Measurements from ENCODE around the gene PTTG1IP2. TPM values are rescaled to one million over a fixed set of nuclear protein-coding genes. Genes with fewer than 3 reads are reported as not detected.

PTTG1IP2 gene
- total and polyA plus RNA-seq, 10 of the 15 experiments (the other 5 are each of a cell fraction or from before 2014, with no cell fraction given): not detected

GRCh38 chr7:90430614-90431460 is 38.6 kb upstream of the PTTG1IP2 start:
- Histone ChIP-seq H3K4me2 (ENCODE audit: control insufficient read depth, insufficient read depth) (no peak overlapping the region), H3K27me3 (replicated peaks in 1 of 2; ENCODE audit: control insufficient read depth in 2 of 2, insufficient read depth in 2 of 2, low read length in 1 of 2) (no peaks in the 10 kb centered on the region), H3K9me3 (replicated peaks; ENCODE audit: control insufficient read depth, insufficient read depth, low read length) (peaks cover 15% of the 10 kb centered on the region; the same call in 1 of the 3 replicates), H3K4me3 (no peak overlapping the region), H2AFZ (ENCODE audit: control insufficient read depth, low read depth, low read length) (no peak overlapping the region), H3K36me3 (ENCODE audit: control insufficient read depth in 2 of 2, insufficient read depth in 2 of 2, low read length in 1 of 2) (no peaks in the 10 kb centered on the region), H3K79me2 (ENCODE audit: control insufficient read depth, insufficient read depth, low read length) (no peaks in the 10 kb centered on the region), H3K9ac (ENCODE audit: control insufficient read depth, insufficient read depth, low read length) (no peak overlapping the region), H4K20me1 (ENCODE audit: control insufficient read depth, insufficient read depth) (no peaks in the 10 kb centered on the region), H3K27ac (ENCODE audit: control insufficient read depth, insufficient read depth) (no peak overlapping the region), H3K4me1 (ENCODE audit: control insufficient read depth, insufficient read depth, low read length) (no peaks in the 10 kb centered on the region)
- ChIA-PET CTCF (interaction anchor here (0.6 to 8.2 kb wide), 10 partner anchors 13 to 1732 kb away, joined by 3 to 121 read pairs (median 4); partner anchors contain the start of gene STEAP1), RAD21 (ENCODE audit: unreplicated experiment) (no interaction called here), POLR2A (no interaction called here), SMC1A (ENCODE audit: uncharacterized antibody, unreplicated experiment) (interaction anchor here (0.8 to 1.9 kb wide), 4 partner anchors 9 to 164 kb away, joined by 3 to 6 read pairs (median 4); no protein-coding TSS in a partner anchor)
- ATAC-seq (no peak), FAIRE-seq (no peak), DNase-seq (ENCODE audit: low read depth, low spot score) (no peak)
- no TSS peak for BruUV-seq (replicated peaks)
- TF ChIP-seq NFXL1 (IDR thresholded peaks at IDR 0.05; ENCODE audit: borderline replicate concordance) (no peak), POU2F2 (IDR thresholded peaks at IDR 0.05; ENCODE audit: borderline replicate concordance, low read depth, low read length) (no peak), E2F4 (IDR thresholded peaks at IDR 0.05; ENCODE audit: low read depth, low read length) (no peak), ZBTB33 (IDR thresholded peaks at IDR 0.05) (no peak)
- in situ Hi-C loops (cut with MboI): loop anchor here (5.0 kb wide), 1 partner anchor 279 kb away; the partner anchor contains the start of gene STEAP1
- intact Hi-C loops (cut with micrococcal nuclease; ENCODE audit: unreplicated experiment): no loop called here
- 60% methylated on average over 6 of the region's 6 CpGs for WGBS (ENCODE audit: insufficient coverage, insufficient replicate concordance, low lambda C conversion rate, missing lambda C conversion rate)
